Duodenal mucosa (tissue), 2 donors: ENCODE results near the gene MTHFSD.

Source experiments
- H3K27ac ChIP-seq: one replicate; pipeline ENCODE4 v1.7.0; 2013; ENCODE audit warnings: low read depth, low read length
- H3K27me3 ChIP-seq, 2 donors: one replicate each; pipeline ENCODE4 v1.7.0; 2013; ENCODE audit warnings: low read length in 2 of 2, control low read depth in 1 of 2; ENCODE audit not compliant: insufficient read depth in 2 of 2, control insufficient read depth in 1 of 2
- H3K36me3 ChIP-seq, 2 donors: one replicate each; pipeline ENCODE4 v1.7.0; 2013; ENCODE audit warnings: low read length in 2 of 2, control low read depth in 1 of 2; ENCODE audit not compliant: insufficient read depth in 2 of 2, control insufficient read depth in 1 of 2
- H3K4me1 ChIP-seq, 2 donors: one replicate each; pipeline ENCODE4 v1.7.0; 2013; ENCODE audit warnings: low read length in 2 of 2, control low read depth in 1 of 2; ENCODE audit not compliant: insufficient read depth in 2 of 2, control insufficient read depth in 1 of 2
- H3K4me3 ChIP-seq, 2 donors: one replicate each; pipeline ENCODE4 v1.7.0; 2013; ENCODE audit warnings: low read length in 2 of 2, low read depth in 1 of 2
- H3K9ac ChIP-seq, 2 donors: one replicate each; pipeline ENCODE4 v1.7.0; 2013; ENCODE audit warnings: low read length in 2 of 2, low read depth in 1 of 2
- H3K9me3 ChIP-seq, 2 donors: one replicate each; pipeline ENCODE4 v1.7.0; 2013; ENCODE audit warnings: low read length in 2 of 2, control low read depth in 1 of 2; ENCODE audit not compliant: control insufficient read depth in 1 of 2

MTHFSD gene

GRCh38 chr16:86519649-86520316, 35.3 kb downstream of the MTHFSD start:
- peaks cover 0 to 4% of the 10 kb centered on the region in 2 donors for H3K36me3 ChIP-seq
- peak overlapping the region in 1 of 2 donors; percentile 40 for H3K4me3 ChIP-seq
- no peak overlapping the region for H3K9ac ChIP-seq
- H3K27ac ChIP-seq, result no peak overlapping the region
- peaks cover 32 to 41% of the 10 kb centered on the region in 2 donors for H3K27me3 ChIP-seq
- peaks cover 0 to 19% of the 10 kb centered on the region in 2 donors for H3K4me1 ChIP-seq
- H3K9me3 ChIP-seq, result no peaks in the 10 kb centered on the region

DNA sequence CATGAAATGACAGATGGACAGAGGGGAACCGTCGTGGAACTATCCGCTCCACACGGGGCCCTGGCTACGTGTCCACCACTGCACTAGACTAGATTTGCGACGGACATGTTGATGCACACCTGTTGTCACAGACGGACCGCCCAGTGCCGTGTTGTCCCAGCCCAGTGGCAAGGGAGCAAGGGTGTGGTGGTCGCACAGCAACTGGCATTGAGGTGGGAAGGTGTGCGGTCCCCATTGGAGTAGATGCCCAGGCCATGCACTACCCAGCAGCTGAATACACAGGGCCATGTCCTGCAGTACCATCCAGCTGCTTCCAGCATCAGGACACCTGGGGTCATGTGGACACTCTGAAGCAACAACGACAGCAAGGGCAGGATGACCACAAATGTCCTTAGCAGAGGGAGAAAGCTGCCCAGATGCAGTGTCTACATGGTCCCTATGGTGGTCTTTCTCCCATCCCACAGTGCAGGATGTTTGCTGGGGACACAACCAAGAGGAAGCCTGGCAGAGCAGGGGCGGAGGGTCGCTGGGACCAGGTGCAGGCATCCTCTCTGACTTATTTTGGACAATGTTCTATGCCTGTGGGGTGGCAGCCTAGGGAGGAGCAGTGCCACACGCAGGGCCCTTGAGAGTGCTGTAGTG, 35.9 kb downstream of the MTHFSD start:
- Histone ChIP-seq H3K27ac (no peak overlapping the region), H3K36me3 (peaks cover 0 to 4% of the 10 kb centered on the region in 2 donors), H3K4me1 (peaks cover 0 to 19% of the 10 kb centered on the region in 2 donors), H3K9me3 (no peaks in the 10 kb centered on the region), H3K4me3 (no peak overlapping the region), H3K27me3 (peaks cover 32 to 41% of the 10 kb centered on the region in 2 donors), H3K9ac (no peak overlapping the region)

- Histone ChIP-seq H3K4me3 (no peak overlapping the region), H3K27ac (peak overlapping the region; percentile 50), H3K27me3 (peaks cover 38 to 52% of the 10 kb centered on the region in 2 donors), H3K4me1 (peaks cover 0 to 19% of the 10 kb centered on the region in 2 donors), H3K9me3 (no peaks in the 10 kb centered on the region), H3K9ac (peak overlapping the region; percentile 32 to 37), H3K36me3 (peaks cover 0 to 4% of the 10 kb centered on the region in 2 donors)
Observed at GRCh38 chr16:86517652-86518258, 37.3 kb downstream of the MTHFSD start.

DNA sequence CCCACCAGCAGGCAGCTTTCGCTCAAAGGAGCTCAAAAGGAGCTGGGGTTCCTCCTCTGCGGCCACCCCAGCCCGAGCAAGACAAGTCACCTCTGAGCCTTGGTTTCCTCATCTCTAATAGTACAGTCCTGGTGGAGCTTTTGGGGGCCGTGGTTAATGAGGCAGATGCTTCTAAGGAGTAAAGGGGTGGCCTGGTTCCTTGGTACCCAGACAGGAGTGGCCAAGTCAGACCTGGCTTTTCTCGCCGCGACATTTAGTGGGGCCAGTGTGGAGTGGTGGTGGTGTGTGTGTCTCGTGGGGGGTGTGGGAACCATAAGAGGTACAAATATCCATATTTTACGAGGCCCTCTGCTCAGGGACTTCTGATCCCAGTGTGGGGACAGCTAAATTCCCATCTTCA, 38.0 kb downstream of the MTHFSD start:
- Histone ChIP-seq H3K36me3 (peaks cover 0 to 4% of the 10 kb centered on the region in 2 donors), H3K4me3 (no peak overlapping the region), H3K27me3 (peaks cover 45 to 58% of the 10 kb centered on the region in 2 donors), H3K9me3 (no peaks in the 10 kb centered on the region), H3K4me1 (peaks cover 0 to 19% of the 10 kb centered on the region in 2 donors), H3K27ac (peak overlapping the region; percentile 50), H3K9ac (peak overlapping the region; percentile 32 to 37)

- Histone ChIP-seq H3K27me3 (peaks cover 48 to 62% of the 10 kb centered on the region in 2 donors), H3K4me3 (peak overlapping the region in 1 of 2 donors; percentile 48), H3K9ac (peak overlapping the region; percentile 32 to 37)
Observed at GRCh38 chr16:86516623-86517003, 38.4 kb downstream of the MTHFSD start.

GRCh38 chr16:86515777-86516622, 39.0 kb downstream of the MTHFSD start:
- Histone ChIP-seq H3K4me1 (peaks cover 0 to 19% of the 10 kb centered on the region in 2 donors), H3K9ac (peak overlapping the region; percentile 32 to 46), H3K9me3 (no peaks in the 10 kb centered on the region), H3K36me3 (peaks cover 0 to 4% of the 10 kb centered on the region in 2 donors), H3K27ac (peak overlapping the region; percentile 58), H3K27me3 (peaks cover 51 to 60% of the 10 kb centered on the region in 2 donors), H3K4me3 (peak overlapping the region; percentile 48)

More at GRCh38 chr16:86516623-86517003, 38.4 kb downstream of the MTHFSD start:
- Histone ChIP-seq H3K9me3 (no peaks in the 10 kb centered on the region), H3K36me3 (peaks cover 0 to 4% of the 10 kb centered on the region in 2 donors), H3K27ac (peak overlapping the region; percentile 50), H3K4me1 (peaks cover 0 to 19% of the 10 kb centered on the region in 2 donors)

- H3K4me1 ChIP-seq, result peaks cover 0 to 19% of the 10 kb centered on the region in 2 donors
- H3K36me3 ChIP-seq, result peaks cover 0 to 4% of the 10 kb centered on the region in 2 donors
- H3K4me3 ChIP-seq, result peak overlapping the region; percentile 48
- peaks cover 51 to 59% of the 10 kb centered on the region in 2 donors for H3K27me3 ChIP-seq
- no peaks in the 10 kb centered on the region for H3K9me3 ChIP-seq
- H3K9ac ChIP-seq, result peak overlapping the region; percentile 32 to 46
- peak overlapping the region; percentile 58 for H3K27ac ChIP-seq
Observed at GRCh38 chr16:86515413-86515776, 39.6 kb downstream of the MTHFSD start.

- Histone ChIP-seq H3K36me3 (peaks cover 0 to 4% of the 10 kb centered on the region in 2 donors), H3K27me3 (peaks cover 50 to 56% of the 10 kb centered on the region in 2 donors), H3K27ac (peak overlapping the region; percentile 58), H3K9ac (peak overlapping the region in 1 of 2 donors; percentile 46), H3K4me3 (peak overlapping the region; percentile 48), H3K4me1 (peaks cover 0 to 16% of the 10 kb centered on the region in 2 donors), H3K9me3 (no peaks in the 10 kb centered on the region)
Observed at GRCh38 chr16:86514481-86515376, 40.3 kb downstream of the MTHFSD start.
